MCF 10A (cell line): ENCODE results near the gene TJP2. TPM values are rescaled to one million over a fixed set of nuclear protein-coding genes. Genes with fewer than 3 reads are reported as not detected.

Source experiments
- BruUV-seq: library from RNA; stranded (reverse); fragments of 400-500 nt; replicated peaks from 2 replicates; lab custom pipeline; 2021; lab: Mats Ljungman, UMichigan
- CTCF ChIA-PET: fragments of 300-600 bp; sonication (Branson Sonifier 250); formaldehyde crosslinking; extraction: SDS; loops from one replicate; lab custom pipeline; 2021; ENCODE audit warnings: antibody characterized with exemption, inconsistent platforms; lab: Yijun Ruan, JAX
- POLR2A ChIA-PET: fragments of 300-600, 350-650 bp; sonication (Branson Sonifier 250); formaldehyde crosslinking; extraction: SDS; loops from one replicate; lab custom pipeline; 2020; ENCODE audit warnings: antibody characterized with exemption, inconsistent platforms; lab: Yijun Ruan, JAX
- DNase-seq: peaks from one replicate; pipeline ENCODE4 v3.0.0-alpha.2; 2018; ENCODE audit not compliant: unreplicated experiment
- H3K27ac Mint-ChIP-seq: one replicate; pipeline ENCODE4 v1.8.0; 2022; ENCODE audit warnings: mild to moderate bottlenecking, low read depth, mixed read lengths; ENCODE audit not compliant: unreplicated experiment
- H3K27me3 Mint-ChIP-seq: one replicate; pipeline ENCODE4 v1.8.0; 2022; ENCODE audit warnings: mixed read lengths; ENCODE audit not compliant: insufficient read depth, unreplicated experiment
- H3K36me3 Mint-ChIP-seq: one replicate; pipeline ENCODE4 v1.8.0; 2022; ENCODE audit warnings: mild to moderate bottlenecking, moderate library complexity, mixed read lengths; ENCODE audit not compliant: insufficient read depth, unreplicated experiment
- H3K4me1 Mint-ChIP-seq: one replicate; pipeline ENCODE4 v1.8.0; 2022; ENCODE audit warnings: mixed read lengths; ENCODE audit not compliant: insufficient read depth, unreplicated experiment
- H3K4me3 Mint-ChIP-seq: one replicate; pipeline ENCODE4 v1.8.0; 2022; ENCODE audit warnings: mild to moderate bottlenecking, moderate library complexity, mixed read lengths; ENCODE audit not compliant: unreplicated experiment
- H3K9me3 Mint-ChIP-seq: one replicate; pipeline ENCODE4 v1.8.0; 2022; ENCODE audit warnings: mixed read lengths; ENCODE audit not compliant: unreplicated experiment
- intact Hi-C: fragments of 100-400 bp; cut with micrococcal nuclease; formaldehyde crosslinking; loops from 2 replicates; pipeline ENCODE4 v1.14.1; 2022
- total RNA-seq: library from RNA; stranded (reverse); gene quantifications from 2 replicates; pipeline ENCODE4 v1.2.3, GENCODE V29; 2022
- TF ChIP-seq, protein P1 (sequence below): fragments of 200-600 bp; IDR thresholded peaks from one replicate; pipeline ENCODE4 v1.8.0; 2022; ENCODE audit warnings: antibody characterized with exemption, mild to moderate bottlenecking; ENCODE audit not compliant: unreplicated experiment

TJP2 gene
- total RNA-seq, 1 experiment from 2014 or later: 52.2 TPM

DNA sequence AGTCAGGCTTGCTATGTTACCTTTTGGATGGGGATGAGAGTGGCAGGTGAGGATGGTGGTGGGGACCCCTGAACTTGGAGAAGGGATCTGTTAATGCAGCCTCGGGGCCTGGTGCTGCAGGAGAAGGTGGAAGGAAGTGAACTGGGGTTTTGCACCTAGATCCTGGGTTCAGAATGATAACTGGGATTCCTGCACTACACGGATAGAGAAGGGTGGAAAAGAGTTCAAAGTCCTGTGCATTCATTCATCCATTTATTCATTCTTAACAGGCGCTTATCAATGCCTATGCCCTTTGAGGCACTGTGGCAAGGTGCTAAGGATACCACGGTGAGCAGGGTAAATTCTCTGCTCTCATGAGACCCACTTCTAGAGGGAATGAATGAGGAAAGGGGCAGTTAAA lies 41.7 kb upstream of the TJP2 start:
- ChIA-PET POLR2A (interaction anchor here (0.7 to 5.9 kb wide), 16 partner anchors 10 to 63 kb away, joined by 3 to 86 read pairs (median 5); partner anchors contain the start of gene TJP2), CTCF (interaction anchor here (0.9 to 2.1 kb wide), 7 partner anchors 27 to 79 kb away, joined by 3 to 11 read pairs (median 4); partner anchors contain the start of gene TJP2)
- H3K36me3 Mint-ChIP-seq: peaks cover 4% of the 10 kb centered on the region
- H3K27me3 Mint-ChIP-seq: no peaks in the 10 kb centered on the region
- intact Hi-C loops: no loop called here
- peaks cover 34% of the 10 kb centered on the region for H3K4me1 Mint-ChIP-seq
- H3K4me3 Mint-ChIP-seq: no peak overlapping the region
- H3K27ac Mint-ChIP-seq: peak overlapping the region; percentile 77
- TF ChIP-seq, protein P1, sequence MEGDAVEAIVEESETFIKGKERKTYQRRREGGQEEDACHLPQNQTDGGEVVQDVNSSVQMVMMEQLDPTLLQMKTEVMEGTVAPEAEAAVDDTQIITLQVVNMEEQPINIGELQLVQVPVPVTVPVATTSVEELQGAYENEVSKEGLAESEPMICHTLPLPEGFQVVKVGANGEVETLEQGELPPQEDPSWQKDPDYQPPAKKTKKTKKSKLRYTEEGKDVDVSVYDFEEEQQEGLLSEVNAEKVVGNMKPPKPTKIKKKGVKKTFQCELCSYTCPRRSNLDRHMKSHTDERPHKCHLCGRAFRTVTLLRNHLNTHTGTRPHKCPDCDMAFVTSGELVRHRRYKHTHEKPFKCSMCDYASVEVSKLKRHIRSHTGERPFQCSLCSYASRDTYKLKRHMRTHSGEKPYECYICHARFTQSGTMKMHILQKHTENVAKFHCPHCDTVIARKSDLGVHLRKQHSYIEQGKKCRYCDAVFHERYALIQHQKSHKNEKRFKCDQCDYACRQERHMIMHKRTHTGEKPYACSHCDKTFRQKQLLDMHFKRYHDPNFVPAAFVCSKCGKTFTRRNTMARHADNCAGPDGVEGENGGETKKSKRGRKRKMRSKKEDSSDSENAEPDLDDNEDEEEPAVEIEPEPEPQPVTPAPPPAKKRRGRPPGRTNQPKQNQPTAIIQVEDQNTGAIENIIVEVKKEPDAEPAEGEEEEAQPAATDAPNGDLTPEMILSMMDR: no peak
- BruUV-seq: no TSS peak
- H3K9me3 Mint-ChIP-seq: no peaks in the 10 kb centered on the region
- no peak for DNase-seq

DNA sequence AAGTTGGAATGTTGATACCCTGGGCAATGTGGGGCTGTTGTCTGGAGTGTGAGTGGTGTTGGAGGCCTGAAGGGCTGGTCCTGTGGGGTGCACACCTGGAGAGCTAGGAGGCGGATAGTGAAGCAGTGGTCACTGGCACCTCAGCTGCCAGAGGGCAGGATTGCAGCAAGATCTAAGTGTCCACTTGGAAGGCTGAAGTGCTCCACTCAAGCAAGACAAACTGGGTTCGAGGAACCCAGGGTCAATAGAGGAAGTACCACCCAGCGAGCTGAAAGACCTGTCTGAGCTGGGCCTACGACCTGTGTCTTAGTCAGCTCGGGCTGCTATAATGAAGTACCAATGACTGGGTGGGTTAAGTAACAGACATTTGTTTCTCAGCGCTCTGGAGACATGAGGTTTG lies 39.7 kb upstream of the TJP2 start:
- Mint-ChIP-seq H3K9me3 (no peaks in the 10 kb centered on the region), H3K4me1 (peaks cover 34% of the 10 kb centered on the region), H3K36me3 (peaks cover 14% of the 10 kb centered on the region), H3K27me3 (no peaks in the 10 kb centered on the region), H3K27ac (peak overlapping the region; percentile 55), H3K4me3 (no peak overlapping the region)
- intact Hi-C loops: no loop called here
- CTCF ChIA-PET: interaction anchor here (1.0 to 1.2 kb wide), 2 partner anchors 24 to 59 kb away, joined by 3 to 4 read pairs; no protein-coding TSS in a partner anchor
- POLR2A ChIA-PET: interaction anchor here (0.9 to 1.4 kb wide), 4 partner anchors 9 to 46 kb away, joined by 3 to 5 read pairs (median 4); no protein-coding TSS in a partner anchor
- BruUV-seq: no TSS peak
- TF ChIP-seq, protein P1: no peak
- no peak for DNase-seq

DNA sequence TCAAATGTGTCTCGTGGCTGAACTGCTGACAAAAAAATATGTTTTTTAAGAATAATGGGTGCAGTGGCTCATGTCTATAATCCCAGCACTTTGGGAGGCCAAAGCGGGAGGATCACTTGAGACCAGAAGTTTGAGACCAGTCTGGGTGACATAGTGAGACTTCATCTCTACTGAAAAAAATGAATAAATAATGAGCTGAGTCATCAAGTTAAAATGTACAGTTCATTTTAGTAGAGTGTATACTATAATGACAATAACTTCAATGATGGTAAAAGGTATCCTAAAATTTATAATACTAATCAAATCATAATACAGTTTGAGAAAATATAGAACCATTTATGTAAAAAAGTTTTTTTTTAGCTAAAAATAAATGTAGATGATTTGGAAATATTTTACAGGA lies 37.9 kb upstream of the TJP2 start:
- Mint-ChIP-seq H3K27ac (no peak overlapping the region), H3K27me3 (no peaks in the 10 kb centered on the region), H3K9me3 (no peaks in the 10 kb centered on the region), H3K4me1 (peaks cover 21% of the 10 kb centered on the region), H3K36me3 (peaks cover 15% of the 10 kb centered on the region), H3K4me3 (no peak overlapping the region)
- CTCF ChIA-PET: interaction anchor here (0.6 to 1.5 kb wide), 4 partner anchors 35 to 111 kb away, joined by 3 to 8 read pairs (median 3); no protein-coding TSS in a partner anchor
- intact Hi-C loops: no loop called here
- TF ChIP-seq, protein P1: no peak
- BruUV-seq: no TSS peak
- DNase-seq: no peak
- POLR2A ChIA-PET: interaction anchor here (0.6 to 1.3 kb wide), 4 partner anchors 9 to 1283 kb away, joined by 3 read pairs; no protein-coding TSS in a partner anchor

DNA sequence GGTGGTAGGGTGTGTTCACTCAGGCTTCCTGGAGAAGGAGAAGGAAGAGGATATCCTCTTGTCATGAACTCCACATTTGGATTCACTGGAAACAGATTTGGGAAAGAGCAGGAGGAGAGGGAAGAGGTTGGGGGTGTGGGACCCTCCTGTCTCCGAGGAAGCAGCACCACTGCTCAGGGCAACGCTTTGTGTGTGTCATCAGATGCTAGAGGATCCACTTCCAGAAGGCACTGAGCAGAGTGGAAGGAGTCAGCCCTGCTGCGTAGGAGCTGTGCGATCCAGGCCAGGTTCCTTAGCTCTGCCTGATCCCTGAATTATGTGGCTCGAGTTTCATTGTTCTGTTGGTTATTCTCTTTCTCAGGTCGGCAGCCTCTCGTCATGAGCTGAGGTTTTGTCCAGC lies 37.3 kb upstream of the TJP2 start:
- H3K36me3 Mint-ChIP-seq: peaks cover 15% of the 10 kb centered on the region
- H3K27me3 Mint-ChIP-seq: no peaks in the 10 kb centered on the region
- no peak overlapping the region for H3K4me3 Mint-ChIP-seq
- H3K27ac Mint-ChIP-seq: no peak overlapping the region
- ChIA-PET POLR2A (interaction anchor here (1.0 to 1.3 kb wide), 3 partner anchors 10 to 37 kb away, joined by 3 read pairs; no protein-coding TSS in a partner anchor), CTCF (interaction anchor here (0.6 to 1.5 kb wide), 8 partner anchors 18 to 110 kb away, joined by 3 to 8 read pairs (median 3); no protein-coding TSS in a partner anchor)
- TF ChIP-seq, protein P1: no peak
- no peak for DNase-seq
- intact Hi-C loops: no loop called here
- H3K9me3 Mint-ChIP-seq: no peaks in the 10 kb centered on the region
- BruUV-seq: no TSS peak
- peaks cover 15% of the 10 kb centered on the region for H3K4me1 Mint-ChIP-seq
